WTC11 (cell line): Measurements from ENCODE around the gene ERBB4. TPM values are rescaled to one million over a fixed set of nuclear protein-coding genes. Genes with fewer than 3 reads are reported as not detected.

Source experiments
- ATAC-seq: fragments of 200-7000 bp; cut with Tn5 transposase; 2 replicates; pipeline ENCODE4 v1.10.0; 2021; ENCODE audit warnings: mild to moderate bottlenecking, moderate library complexity
- CTCF ChIA-PET: fragments of 300-600 bp; sonication (Branson Sonifier 250); formaldehyde crosslinking; loops from one replicate; lab custom pipeline; 2021; ENCODE audit warnings: antibody characterized with exemption; lab: Charles Lee
- POLR2A ChIA-PET: fragments of 350-600 bp; sonication (Branson Sonifier 250); formaldehyde crosslinking; loops from one replicate; lab custom pipeline; 2021; ENCODE audit warnings: antibody characterized with exemption; lab: Charles Lee
- DNase-seq: peaks from one replicate; pipeline ENCODE4 v3.0.0; 2021; ENCODE audit warnings: low spot score
- H3K27ac Mint-ChIP-seq: 2 replicates; pipeline ENCODE4 v1.8.0; 2021; ENCODE audit warnings: mixed read lengths
- H3K27me3 Mint-ChIP-seq: 2 replicates; pipeline ENCODE4 v1.8.0; 2021; ENCODE audit warnings: low read depth, mild to moderate bottlenecking, moderate library complexity, mixed read lengths
- H3K36me3 Mint-ChIP-seq: 2 replicates; pipeline ENCODE4 v1.8.0; 2021; ENCODE audit warnings: mixed read lengths
- H3K4me1 Mint-ChIP-seq: 2 replicates; pipeline ENCODE4 v1.8.0; 2022; ENCODE audit warnings: mixed read lengths
- H3K4me3 Mint-ChIP-seq: 2 replicates; pipeline ENCODE4 v1.8.0; 2021; ENCODE audit warnings: mild to moderate bottlenecking, moderate library complexity, mixed read lengths
- H3K9me3 Mint-ChIP-seq: 2 replicates; pipeline ENCODE4 v1.8.0; 2021; ENCODE audit warnings: mixed read lengths
- ESRRA ChIP-seq: sonication (generic); formaldehyde crosslinking; IDR thresholded peaks from 2 replicates; pipeline ENCODE4 v1.8.1; 2022; ENCODE audit warnings: mild to moderate bottlenecking, missing genetic modification reagents, borderline replicate concordance
- FOXK1 ChIP-seq: sonication (generic); formaldehyde crosslinking; IDR thresholded peaks from 2 replicates; pipeline ENCODE4 v1.8.0; 2022; ENCODE audit warnings: mild to moderate bottlenecking, moderate library complexity, missing genetic modification reagents
- FOXP1 ChIP-seq: sonication (generic); formaldehyde crosslinking; IDR thresholded peaks from 2 replicates; pipeline ENCODE4 v1.8.0; 2022; ENCODE audit warnings: missing genetic modification reagents, mild to moderate bottlenecking, moderate library complexity, borderline replicate concordance
- GTF2I ChIP-seq: fragments of 250-450 bp; sonication (Bioruptor Pico); conservative IDR thresholded peaks from 2 replicates; pipeline ENCODE4 v1.4.0; 2021; ENCODE audit warnings: mild to moderate bottlenecking
- HMGA2 ChIP-seq: fragments of 250-450 bp; sonication (Bioruptor Pico); IDR thresholded peaks from 2 replicates; pipeline ENCODE4 v1.4.0; 2021; ENCODE audit warnings: mild to moderate bottlenecking, moderate library complexity
- MXD4 ChIP-seq: fragments of 250-450 bp; sonication (Bioruptor Pico); IDR thresholded peaks from 2 replicates; pipeline ENCODE4 v1.8.0; 2021; ENCODE audit warnings: mild to moderate bottlenecking, moderate library complexity, borderline replicate concordance
- OVOL2 ChIP-seq: fragments of 250-450 bp; sonication (Bioruptor Pico); IDR thresholded peaks from 2 replicates; pipeline ENCODE4 v1.9.0; 2021; ENCODE audit warnings: mild to moderate bottlenecking, borderline replicate concordance
- SMAD4 ChIP-seq: sonication (generic); formaldehyde crosslinking; IDR thresholded peaks from 2 replicates; pipeline ENCODE4 v1.8.0; 2022; ENCODE audit warnings: mild to moderate bottlenecking, missing genetic modification reagents
- TEAD1 ChIP-seq: sonication (generic); formaldehyde crosslinking; IDR thresholded peaks from 2 replicates; pipeline ENCODE4 v1.8.0; 2022; ENCODE audit warnings: mild to moderate bottlenecking, missing genetic modification reagents
- TP53 ChIP-seq: sonication (generic); formaldehyde crosslinking; IDR thresholded peaks from 2 replicates; pipeline ENCODE4 v1.8.1; 2023; ENCODE audit warnings: mild to moderate bottlenecking, missing genetic modification reagents
- ZBTB21 ChIP-seq: sonication (generic); formaldehyde crosslinking; IDR thresholded peaks from 2 replicates; pipeline ENCODE4 v1.8.1; 2023; ENCODE audit warnings: mild to moderate bottlenecking, missing genetic modification reagents, borderline replicate concordance
- ZNF219 ChIP-seq: sonication (generic); formaldehyde crosslinking; IDR thresholded peaks from 2 replicates; pipeline ENCODE4 v1.8.0; 2023; ENCODE audit warnings: missing genetic modification reagents, mild to moderate bottlenecking, borderline replicate concordance
- ZNF232 ChIP-seq: sonication (generic); formaldehyde crosslinking; IDR thresholded peaks from 2 replicates; pipeline ENCODE4 v1.8.0; 2022; ENCODE audit warnings: mild to moderate bottlenecking, missing genetic modification reagents
- ZNF317 ChIP-seq: sonication (generic); formaldehyde crosslinking; IDR thresholded peaks from 2 replicates; pipeline ENCODE4 v1.8.1; 2023; ENCODE audit warnings: low read depth, mild to moderate bottlenecking, moderate library complexity, missing genetic modification reagents, borderline replicate concordance
- total RNA-seq: library from RNA; stranded (reverse); gene quantifications from 3 replicates; pipeline ENCODE4 v1.2.3, GENCODE V29; 2021
- TF ChIP-seq, protein P1 (sequence below): sonication (generic); formaldehyde crosslinking; IDR thresholded peaks from 2 replicates; pipeline ENCODE4 v1.8.1; 2023; ENCODE audit warnings: mild to moderate bottlenecking, missing genetic modification reagents, borderline replicate concordance
- TF ChIP-seq, protein P2 (sequence below): sonication (generic); formaldehyde crosslinking; IDR thresholded peaks from 2 replicates; pipeline ENCODE4 v1.8.1; 2023; ENCODE audit warnings: mild to moderate bottlenecking, missing genetic modification reagents
- TF ChIP-seq, protein P3 (sequence below): sonication (generic); formaldehyde crosslinking; IDR thresholded peaks from 2 replicates; pipeline ENCODE4 v1.8.0; 2022; ENCODE audit warnings: mild to moderate bottlenecking, missing genetic modification reagents
- TF ChIP-seq, protein P4 (sequence below): sonication (generic); formaldehyde crosslinking; conservative IDR thresholded peaks from 2 replicates; pipeline ENCODE4 v1.8.1; 2023; ENCODE audit warnings: mild to moderate bottlenecking, low read depth, missing genetic modification reagents, moderate library complexity
- TF ChIP-seq, protein P5 (sequence below): fragments of 200-600 bp; IDR thresholded peaks from 2 replicates; pipeline ENCODE4 v1.8.0; 2022; ENCODE audit warnings: antibody characterized with exemption
- TF ChIP-seq, protein P6 (sequence below): sonication (generic); formaldehyde crosslinking; IDR thresholded peaks from 2 replicates; pipeline ENCODE4 v1.8.1; 2022; ENCODE audit warnings: low read depth, mild to moderate bottlenecking, moderate library complexity, missing genetic modification reagents, borderline replicate concordance

The ERBB4 gene
- total RNA-seq, 1 experiment from 2014 or later: 1.6 TPM

DNA sequence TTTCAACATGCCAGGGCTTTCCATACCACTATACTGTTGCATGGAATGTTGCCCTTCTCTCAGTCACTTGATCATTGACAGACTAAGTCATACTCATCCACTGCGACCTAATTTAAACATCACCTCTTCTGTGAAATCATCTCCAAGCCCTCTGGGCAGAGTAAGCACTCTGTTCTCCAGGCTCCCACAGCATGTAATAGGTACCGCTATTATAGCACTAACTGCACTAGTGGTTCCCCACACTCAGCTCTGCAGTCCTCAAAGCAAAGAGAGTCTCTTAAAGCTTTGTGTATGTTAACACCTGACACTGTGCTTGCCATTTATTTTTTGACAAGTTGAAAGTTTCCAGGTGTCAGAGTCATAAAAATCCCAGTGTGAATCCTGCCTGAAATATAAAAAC lies 947.2 kb downstream of the ERBB4 start:
- Mint-ChIP-seq H3K4me1 (peaks cover 9% of the 10 kb centered on the region), H3K4me3 (no peak overlapping the region), H3K36me3 (no peaks in the 10 kb centered on the region), H3K27me3 (no peaks in the 10 kb centered on the region), H3K27ac (no peak overlapping the region), H3K9me3 (no peaks in the 10 kb centered on the region)
- no peak for TF ChIP-seq TEAD1 (CRISPR knock-in tag)
- no peak for TF ChIP-seq FOXK1 (CRISPR knock-in tag)
- TF ChIP-seq, protein P1, sequence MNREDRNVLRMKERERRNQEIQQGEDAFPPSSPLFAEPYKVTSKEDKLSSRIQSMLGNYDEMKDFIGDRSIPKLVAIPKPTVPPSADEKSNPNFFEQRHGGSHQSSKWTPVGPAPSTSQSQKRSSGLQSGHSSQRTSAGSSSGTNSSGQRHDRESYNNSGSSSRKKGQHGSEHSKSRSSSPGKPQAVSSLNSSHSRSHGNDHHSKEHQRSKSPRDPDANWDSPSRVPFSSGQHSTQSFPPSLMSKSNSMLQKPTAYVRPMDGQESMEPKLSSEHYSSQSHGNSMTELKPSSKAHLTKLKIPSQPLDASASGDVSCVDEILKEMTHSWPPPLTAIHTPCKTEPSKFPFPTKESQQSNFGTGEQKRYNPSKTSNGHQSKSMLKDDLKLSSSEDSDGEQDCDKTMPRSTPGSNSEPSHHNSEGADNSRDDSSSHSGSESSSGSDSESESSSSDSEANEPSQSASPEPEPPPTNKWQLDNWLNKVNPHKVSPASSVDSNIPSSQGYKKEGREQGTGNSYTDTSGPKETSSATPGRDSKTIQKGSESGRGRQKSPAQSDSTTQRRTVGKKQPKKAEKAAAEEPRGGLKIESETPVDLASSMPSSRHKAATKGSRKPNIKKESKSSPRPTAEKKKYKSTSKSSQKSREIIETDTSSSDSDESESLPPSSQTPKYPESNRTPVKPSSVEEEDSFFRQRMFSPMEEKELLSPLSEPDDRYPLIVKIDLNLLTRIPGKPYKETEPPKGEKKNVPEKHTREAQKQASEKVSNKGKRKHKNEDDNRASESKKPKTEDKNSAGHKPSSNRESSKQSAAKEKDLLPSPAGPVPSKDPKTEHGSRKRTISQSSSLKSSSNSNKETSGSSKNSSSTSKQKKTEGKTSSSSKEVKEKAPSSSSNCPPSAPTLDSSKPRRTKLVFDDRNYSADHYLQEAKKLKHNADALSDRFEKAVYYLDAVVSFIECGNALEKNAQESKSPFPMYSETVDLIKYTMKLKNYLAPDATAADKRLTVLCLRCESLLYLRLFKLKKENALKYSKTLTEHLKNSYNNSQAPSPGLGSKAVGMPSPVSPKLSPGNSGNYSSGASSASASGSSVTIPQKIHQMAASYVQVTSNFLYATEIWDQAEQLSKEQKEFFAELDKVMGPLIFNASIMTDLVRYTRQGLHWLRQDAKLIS (CRISPR knock-in tag): no peak
- no peak for TF ChIP-seq TP53 (CRISPR knock-in tag)
- TF ChIP-seq, protein P2, sequence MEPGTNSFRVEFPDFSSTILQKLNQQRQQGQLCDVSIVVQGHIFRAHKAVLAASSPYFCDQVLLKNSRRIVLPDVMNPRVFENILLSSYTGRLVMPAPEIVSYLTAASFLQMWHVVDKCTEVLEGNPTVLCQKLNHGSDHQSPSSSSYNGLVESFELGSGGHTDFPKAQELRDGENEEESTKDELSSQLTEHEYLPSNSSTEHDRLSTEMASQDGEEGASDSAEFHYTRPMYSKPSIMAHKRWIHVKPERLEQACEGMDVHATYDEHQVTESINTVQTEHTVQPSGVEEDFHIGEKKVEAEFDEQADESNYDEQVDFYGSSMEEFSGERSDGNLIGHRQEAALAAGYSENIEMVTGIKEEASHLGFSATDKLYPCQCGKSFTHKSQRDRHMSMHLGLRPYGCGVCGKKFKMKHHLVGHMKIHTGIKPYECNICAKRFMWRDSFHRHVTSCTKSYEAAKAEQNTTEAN: no peak
- TF ChIP-seq ZNF219: no peak
- TF ChIP-seq, protein P3, sequence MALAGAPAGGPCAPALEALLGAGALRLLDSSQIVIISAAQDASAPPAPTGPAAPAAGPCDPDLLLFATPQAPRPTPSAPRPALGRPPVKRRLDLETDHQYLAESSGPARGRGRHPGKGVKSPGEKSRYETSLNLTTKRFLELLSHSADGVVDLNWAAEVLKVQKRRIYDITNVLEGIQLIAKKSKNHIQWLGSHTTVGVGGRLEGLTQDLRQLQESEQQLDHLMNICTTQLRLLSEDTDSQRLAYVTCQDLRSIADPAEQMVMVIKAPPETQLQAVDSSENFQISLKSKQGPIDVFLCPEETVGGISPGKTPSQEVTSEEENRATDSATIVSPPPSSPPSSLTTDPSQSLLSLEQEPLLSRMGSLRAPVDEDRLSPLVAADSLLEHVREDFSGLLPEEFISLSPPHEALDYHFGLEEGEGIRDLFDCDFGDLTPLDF (CRISPR knock-in tag): no peak
- TF ChIP-seq GTF2I (CRISPR knock-in tag): no peak
- no peak for TF ChIP-seq ZNF232 (CRISPR knock-in tag)
- TF ChIP-seq SMAD4 (CRISPR knock-in tag): no peak
- DNase-seq: no peak
- ChIA-PET POLR2A (no interaction called here), CTCF (no interaction called here)
- no peak for ATAC-seq

DNA sequence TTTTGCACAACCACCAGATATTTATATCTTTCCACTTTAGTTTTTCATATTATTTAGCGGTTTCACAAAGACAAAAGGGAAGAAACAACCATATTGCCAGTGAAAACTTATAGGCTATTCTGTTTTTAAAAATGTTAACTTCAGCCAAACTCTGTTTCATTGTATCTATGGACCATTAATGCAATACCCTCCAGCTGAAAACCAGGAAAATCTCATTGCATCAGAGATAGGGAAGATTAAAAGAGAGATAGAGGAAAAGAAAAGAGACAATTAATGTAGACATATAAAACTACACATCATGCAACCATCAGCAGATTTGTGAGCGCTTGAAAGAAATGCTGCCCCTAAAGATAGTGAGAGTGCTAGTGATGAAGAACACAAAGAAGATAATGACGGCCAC lies 970.2 kb downstream of the ERBB4 start:
- Mint-ChIP-seq H3K4me1 (no peaks in the 10 kb centered on the region), H3K4me3 (no peak overlapping the region), H3K36me3 (no peaks in the 10 kb centered on the region), H3K27me3 (no peaks in the 10 kb centered on the region), H3K9me3 (peaks cover 9% of the 10 kb centered on the region), H3K27ac (no peak overlapping the region)
- DNase-seq: no peak
- ChIA-PET POLR2A (no interaction called here), CTCF (no interaction called here)
- TF ChIP-seq MXD4: no peak
- TF ChIP-seq ZNF317 (CRISPR knock-in tag): no peak
- TF ChIP-seq, protein P4, sequence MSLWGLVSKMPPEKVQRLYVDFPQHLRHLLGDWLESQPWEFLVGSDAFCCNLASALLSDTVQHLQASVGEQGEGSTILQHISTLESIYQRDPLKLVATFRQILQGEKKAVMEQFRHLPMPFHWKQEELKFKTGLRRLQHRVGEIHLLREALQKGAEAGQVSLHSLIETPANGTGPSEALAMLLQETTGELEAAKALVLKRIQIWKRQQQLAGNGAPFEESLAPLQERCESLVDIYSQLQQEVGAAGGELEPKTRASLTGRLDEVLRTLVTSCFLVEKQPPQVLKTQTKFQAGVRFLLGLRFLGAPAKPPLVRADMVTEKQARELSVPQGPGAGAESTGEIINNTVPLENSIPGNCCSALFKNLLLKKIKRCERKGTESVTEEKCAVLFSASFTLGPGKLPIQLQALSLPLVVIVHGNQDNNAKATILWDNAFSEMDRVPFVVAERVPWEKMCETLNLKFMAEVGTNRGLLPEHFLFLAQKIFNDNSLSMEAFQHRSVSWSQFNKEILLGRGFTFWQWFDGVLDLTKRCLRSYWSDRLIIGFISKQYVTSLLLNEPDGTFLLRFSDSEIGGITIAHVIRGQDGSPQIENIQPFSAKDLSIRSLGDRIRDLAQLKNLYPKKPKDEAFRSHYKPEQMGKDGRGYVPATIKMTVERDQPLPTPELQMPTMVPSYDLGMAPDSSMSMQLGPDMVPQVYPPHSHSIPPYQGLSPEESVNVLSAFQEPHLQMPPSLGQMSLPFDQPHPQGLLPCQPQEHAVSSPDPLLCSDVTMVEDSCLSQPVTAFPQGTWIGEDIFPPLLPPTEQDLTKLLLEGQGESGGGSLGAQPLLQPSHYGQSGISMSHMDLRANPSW (CRISPR knock-in tag): no peak
- TF ChIP-seq, protein P5, sequence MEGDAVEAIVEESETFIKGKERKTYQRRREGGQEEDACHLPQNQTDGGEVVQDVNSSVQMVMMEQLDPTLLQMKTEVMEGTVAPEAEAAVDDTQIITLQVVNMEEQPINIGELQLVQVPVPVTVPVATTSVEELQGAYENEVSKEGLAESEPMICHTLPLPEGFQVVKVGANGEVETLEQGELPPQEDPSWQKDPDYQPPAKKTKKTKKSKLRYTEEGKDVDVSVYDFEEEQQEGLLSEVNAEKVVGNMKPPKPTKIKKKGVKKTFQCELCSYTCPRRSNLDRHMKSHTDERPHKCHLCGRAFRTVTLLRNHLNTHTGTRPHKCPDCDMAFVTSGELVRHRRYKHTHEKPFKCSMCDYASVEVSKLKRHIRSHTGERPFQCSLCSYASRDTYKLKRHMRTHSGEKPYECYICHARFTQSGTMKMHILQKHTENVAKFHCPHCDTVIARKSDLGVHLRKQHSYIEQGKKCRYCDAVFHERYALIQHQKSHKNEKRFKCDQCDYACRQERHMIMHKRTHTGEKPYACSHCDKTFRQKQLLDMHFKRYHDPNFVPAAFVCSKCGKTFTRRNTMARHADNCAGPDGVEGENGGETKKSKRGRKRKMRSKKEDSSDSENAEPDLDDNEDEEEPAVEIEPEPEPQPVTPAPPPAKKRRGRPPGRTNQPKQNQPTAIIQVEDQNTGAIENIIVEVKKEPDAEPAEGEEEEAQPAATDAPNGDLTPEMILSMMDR: no peak
- no peak for TF ChIP-seq ZBTB21 (CRISPR knock-in tag)
- TF ChIP-seq, protein P6, sequence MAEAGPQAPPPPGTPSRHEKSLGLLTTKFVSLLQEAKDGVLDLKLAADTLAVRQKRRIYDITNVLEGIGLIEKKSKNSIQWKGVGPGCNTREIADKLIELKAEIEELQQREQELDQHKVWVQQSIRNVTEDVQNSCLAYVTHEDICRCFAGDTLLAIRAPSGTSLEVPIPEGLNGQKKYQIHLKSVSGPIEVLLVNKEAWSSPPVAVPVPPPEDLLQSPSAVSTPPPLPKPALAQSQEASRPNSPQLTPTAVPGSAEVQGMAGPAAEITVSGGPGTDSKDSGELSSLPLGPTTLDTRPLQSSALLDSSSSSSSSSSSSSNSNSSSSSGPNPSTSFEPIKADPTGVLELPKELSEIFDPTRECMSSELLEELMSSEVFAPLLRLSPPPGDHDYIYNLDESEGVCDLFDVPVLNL (CRISPR knock-in tag): no peak
- TF ChIP-seq OVOL2 (CRISPR knock-in tag): no peak
- no peak for TF ChIP-seq ESRRA (CRISPR knock-in tag)
- TF ChIP-seq FOXP1 (CRISPR knock-in tag): no peak
- TF ChIP-seq HMGA2 (CRISPR knock-in tag): no peak
- no peak for ATAC-seq
